Right cardiac atrium (tissue), 5 donors: ENCODE results near the gene PLN. TPM values are rescaled to one million over a fixed set of nuclear protein-coding genes. Genes with fewer than 3 reads are reported as not detected.

ENCODE experiments used
- ATAC-seq, 2 donors: fragments of 200-7000 bp; cut with Tn5 transposase; one replicate each; pipeline versions ENCODE4 v1.8.0 to v1.9.1; 2020; ENCODE audit warnings: moderate library complexity in 2 of 2, mild to moderate bottlenecking in 1 of 2
- DNase-seq, 3 donors: peaks; one replicate each; pipeline ENCODE4 v3.0.0-alpha.2; 2020
- H3K27ac ChIP-seq: one replicate; pipeline ENCODE4 v1.5.1; 2013; ENCODE audit warnings: mild to moderate bottlenecking, low read length, control low read depth, moderate library complexity
- H3K27me3 ChIP-seq: one replicate; pipeline ENCODE4 v1.6.1; 2013; ENCODE audit not compliant: control insufficient read depth, insufficient read depth
- H3K4me1 ChIP-seq: one replicate; pipeline ENCODE4 v1.6.1; 2013; ENCODE audit warnings: low read length; ENCODE audit not compliant: control insufficient read depth, insufficient read depth
- H3K4me3 ChIP-seq: one replicate; pipeline ENCODE4 v1.5.1; 2013; ENCODE audit warnings: low read length, control low read depth
- H3K9me3 ChIP-seq: one replicate; pipeline ENCODE4 v1.6.1; 2013; ENCODE audit warnings: low read length; ENCODE audit not compliant: control insufficient read depth
- WGBS: extraction: QIAGEN DNeasy Blood & Tissue Kit; methylation state at CpG from one replicate; pipeline ENCODE4 v1.1.7; 2013; 5-methylcytosine and 5-hydroxymethylcytosine counted together
- intact Hi-C, 4 donors: fragments of 100-400 bp; cut with DNase I; formaldehyde crosslinking; loops; one replicate each; pipeline versions ENCODE4 v1.11.0 to v1.14.0; 2022 to 2023
- long read RNA-seq, 4 donors: library from polyadenylated mRNA; unstranded; transcript quantifications; one replicate each; pipeline ENCODE4 v2.0.0, GENCODE V29; 2020 to 2021
- polyA plus RNA-seq: library from polyadenylated mRNA; stranded (reverse); fragments of 200-250 nt; gene quantifications from one replicate; pipeline ENCODE4 v1.2.3, GENCODE V29; 2013
- total RNA-seq, 4 donors: library from RNA; stranded (reverse); fragmentation: NEBNext Ultra II Directional; extraction: Animal tissue kit (Norgen Biotek cat#: 25700); gene quantifications; one replicate each; pipeline ENCODE4 v1.2.1, GENCODE V29; 2021
- donor health status: healthy with polysubstance abuse.
- donor health status: DM: no; HTN: yes; CAD: no.
- donor health status: DM: no; HTN: no; CAD: no.
- donor health status: DM: no; HTN: yes; CAD: no; lungs with severe emphysema.
- donor health status: DM: yes; HTN: yes; CAD: no.

Gene PLN
- total RNA-seq = 1,000 to 10,000 TPM in 3 of 4 donors, 100 to 1,000 TPM in 1; 654 to 1,907 (median 1,288) TPM
- 1,272 TPM for polyA plus RNA-seq
- long read RNA-seq, donor 1, transcript PLN-201 (2 exons, 2,001 nt) = major isoform, 1,504 of 1,583 reads
- long read RNA-seq, donor 1, partial matches to known transcripts = 0 of 1,583 reads
- long read RNA-seq, donor 1, other reads (novel, unspliced or antisense) = 79 of 1,583 reads
- long read RNA-seq, donor 2, transcript PLN-201 (2 exons, 2,001 nt) = major isoform, 694 of 725 reads
- long read RNA-seq, donor 2, partial matches to known transcripts = 17 of 725 reads
- long read RNA-seq, donor 2, other reads (novel, unspliced or antisense) = 14 of 725 reads
- long read RNA-seq, donor 3, transcript PLN-201 (2 exons, 2,001 nt) = major isoform, 2,494 of 2,595 reads
- long read RNA-seq, donor 3, partial matches to known transcripts = 73 of 2,595 reads
- long read RNA-seq, donor 3, other reads (novel, unspliced or antisense) = 28 of 2,595 reads
- long read RNA-seq, donor 4, transcript PLN-201 (2 exons, 2,001 nt) = major isoform, 1,088 of 1,132 reads
- long read RNA-seq, donor 4, partial matches to known transcripts = 1 of 1,132 reads
- long read RNA-seq, donor 4, other reads (novel, unspliced or antisense) = 43 of 1,132 reads

DNA sequence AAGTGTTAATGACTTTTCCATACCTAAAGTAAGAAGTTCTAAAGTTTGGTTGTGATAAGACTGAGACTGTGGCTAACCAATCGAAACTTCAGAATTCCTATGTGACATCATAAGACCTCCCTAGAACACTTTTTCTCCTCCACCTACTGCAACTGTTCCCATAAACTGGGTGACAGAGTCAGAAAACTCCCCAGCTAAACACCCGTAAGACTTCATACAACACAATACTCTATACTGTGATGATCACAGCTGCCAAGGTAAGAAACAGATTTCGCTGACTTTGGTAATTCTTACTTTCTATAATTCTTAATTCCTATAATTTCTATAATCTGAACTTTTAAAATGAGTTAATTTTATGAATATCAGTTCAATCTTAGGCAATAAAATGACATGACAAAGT is at the start of gene PLN:
PLN (plus strand) TSS at position 161 of the 400 bp plus-strand sequence. CDS start 10,626 bp downstream, outside the sequence.
- 70% methylated on average over 3 of the region's 3 CpGs for WGBS
- DNase-seq (no peak), ATAC-seq (peak; percentile 83 to 84)
- H3K4me3 ChIP-seq = peak within 1 kb of the TSS; percentile 83
- no peaks in the 10 kb centered on the region for H3K9me3 ChIP-seq
- no peak within 1 kb of the TSS for H3K27ac ChIP-seq
- no peaks in the 10 kb centered on the region for H3K4me1 ChIP-seq
- H3K27me3 ChIP-seq = no peaks in the 10 kb centered on the region
- intact Hi-C loops = loop anchor here in 1 of 4 donors (5.0 kb wide), 1 partner anchor 36 kb away; no protein-coding TSS in a partner anchor

GRCh38 chr6:118500130-118501015 is 47.7 kb upstream of the PLN start:
- WGBS = 97% methylated on average over 10 of the region's 10 CpGs
- ATAC-seq (no peak), DNase-seq (no peak)
- Histone ChIP-seq H3K4me1 (no peaks in the 10 kb centered on the region), H3K27me3 (no peaks in the 10 kb centered on the region), H3K27ac (no peak overlapping the region), H3K9me3 (no peaks in the 10 kb centered on the region), H3K4me3 (no peak overlapping the region)
- intact Hi-C loops = no loop called here

GRCh38 chr6:118501099-118501498 is 47.0 kb upstream of the PLN start:
- 94% methylated on average over 5 of the region's 5 CpGs for WGBS
- Histone ChIP-seq H3K4me1 (no peaks in the 10 kb centered on the region), H3K27ac (no peak overlapping the region), H3K27me3 (no peaks in the 10 kb centered on the region), H3K9me3 (no peaks in the 10 kb centered on the region), H3K4me3 (no peak overlapping the region)
- intact Hi-C loops = no loop called here
- ATAC-seq (no peak), DNase-seq (peak in 2 of 3 donors; percentile 13 to 54)

- ATAC-seq (no peak), DNase-seq (no peak)
- intact Hi-C loops = no loop called here
- Histone ChIP-seq H3K9me3 (no peaks in the 10 kb centered on the region), H3K27me3 (no peaks in the 10 kb centered on the region), H3K4me3 (no peak overlapping the region), H3K27ac (no peak overlapping the region), H3K4me1 (no peaks in the 10 kb centered on the region)
- WGBS = 78% methylated on average over 1 of the region's 1 CpG
Observed at GRCh38 chr6:118501765-118502164, 46.3 kb upstream of the PLN start.

DNA sequence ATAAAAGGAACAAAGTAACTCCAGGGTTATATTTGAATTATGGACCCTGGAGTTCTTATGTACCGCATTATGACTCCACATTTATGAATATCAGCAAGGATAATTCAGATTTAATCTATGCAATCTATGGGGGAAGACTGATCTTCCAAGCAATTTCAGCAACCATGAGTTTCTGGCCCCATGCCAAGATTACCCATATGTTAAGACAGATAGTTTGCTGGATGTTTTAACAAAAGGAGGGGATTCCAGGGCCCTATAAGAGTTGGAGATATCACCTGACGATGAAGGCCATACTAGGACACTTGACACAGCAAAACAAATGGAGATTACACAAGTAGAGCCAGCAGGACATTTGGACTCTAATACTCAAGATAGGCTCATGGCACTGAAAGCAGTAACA is 45.9 kb upstream of the PLN start:
- intact Hi-C loops = no loop called here
- DNase-seq = no peak
- 78% methylated on average over 2 of the region's 2 CpGs for WGBS
- Histone ChIP-seq H3K4me1 (no peaks in the 10 kb centered on the region), H3K9me3 (no peaks in the 10 kb centered on the region), H3K27me3 (no peaks in the 10 kb centered on the region), H3K4me3 (no peak overlapping the region), H3K27ac (no peak overlapping the region)
- no peak for ATAC-seq

DNA sequence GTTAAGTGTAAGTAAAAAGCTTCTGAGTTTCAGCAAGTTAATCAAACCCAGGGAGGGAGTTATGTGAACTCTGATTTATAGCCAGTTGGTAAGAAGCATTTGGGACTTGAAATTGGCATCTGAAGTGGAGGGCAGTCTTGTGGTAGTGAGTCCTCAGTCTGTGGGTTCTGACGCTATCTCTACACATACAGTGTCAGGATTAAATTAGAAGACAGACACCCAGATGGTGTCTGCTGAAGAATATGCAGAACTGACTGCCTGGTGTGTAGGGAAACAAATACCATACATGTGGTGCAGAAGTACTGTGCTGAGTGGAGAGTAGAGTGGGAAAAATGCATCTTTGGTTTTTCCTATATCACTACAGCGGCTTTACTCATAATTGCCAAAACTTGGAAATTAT is 43.5 kb upstream of the PLN start:
- Histone ChIP-seq H3K27me3 (no peaks in the 10 kb centered on the region), H3K4me1 (no peaks in the 10 kb centered on the region), H3K27ac (no peak overlapping the region), H3K9me3 (no peaks in the 10 kb centered on the region), H3K4me3 (no peak overlapping the region)
- intact Hi-C loops = loop anchor here in 3 of 4 donors (2.0 to 5.0 kb wide), 4 partner anchors 44 to 217 kb away; no protein-coding TSS in a partner anchor
- ATAC-seq = peak; percentile 77 to 88
- WGBS = 80% methylated on average over 2 of the region's 2 CpGs
- no peak for DNase-seq

DNA sequence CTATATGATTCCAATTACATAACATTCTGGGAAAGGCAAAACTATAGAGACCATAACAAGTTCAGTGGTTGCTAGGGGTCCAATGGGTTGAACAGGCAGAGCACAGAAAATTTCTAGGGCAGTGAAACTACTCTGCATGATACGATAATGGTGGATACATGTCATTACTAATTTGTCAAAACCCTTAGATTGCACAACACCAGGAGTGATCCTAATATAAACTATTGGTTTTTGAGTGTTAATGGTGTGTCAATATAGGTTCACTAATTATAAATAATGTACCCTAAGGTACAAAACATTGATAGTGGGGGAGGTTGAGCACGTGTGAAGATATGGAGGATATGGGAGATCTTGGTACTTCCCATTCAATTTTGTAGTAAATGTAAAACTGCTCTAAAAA is 42.4 kb upstream of the PLN start:
- H3K9me3 ChIP-seq = no peaks in the 10 kb centered on the region
- H3K4me3 ChIP-seq = no peak overlapping the region
- H3K27ac ChIP-seq = no peak overlapping the region
- no peak for ATAC-seq
- H3K4me1 ChIP-seq = no peaks in the 10 kb centered on the region
- no peak for DNase-seq
- intact Hi-C loops = loop anchor here in 3 of 4 donors (2.0 to 5.0 kb wide), 5 partner anchors 45 to 221 kb away; no protein-coding TSS in a partner anchor
- WGBS = 94% methylated on average over 2 of the region's 2 CpGs
- no peaks in the 10 kb centered on the region for H3K27me3 ChIP-seq

DNA sequence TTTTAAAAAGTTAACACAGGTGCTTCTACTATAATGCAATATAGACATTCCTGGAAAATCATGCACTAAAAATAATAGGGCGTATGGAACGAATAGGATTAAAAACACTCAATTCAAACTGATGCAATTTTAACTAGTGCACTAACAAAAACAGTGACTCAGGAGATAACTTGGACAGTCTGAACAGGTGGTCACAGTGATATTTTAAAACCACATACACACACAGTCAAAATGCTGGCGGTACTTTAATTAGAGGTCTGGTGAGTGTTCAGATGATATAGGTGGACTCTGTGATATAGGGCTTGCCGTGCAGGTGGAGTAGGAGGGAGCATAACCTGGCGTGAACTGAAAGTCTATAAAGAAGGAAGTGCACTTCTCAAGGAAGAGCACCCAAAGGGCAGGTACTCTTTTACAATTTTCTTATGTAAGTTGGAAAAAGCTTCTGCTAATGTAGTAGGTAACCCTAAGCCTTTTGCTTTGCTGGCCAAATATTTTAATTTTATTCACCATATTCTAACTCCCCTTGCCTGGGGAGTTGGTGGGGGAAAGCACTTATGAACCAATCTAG is 41.9 kb upstream of the PLN start:
- no peaks in the 10 kb centered on the region for H3K27me3 ChIP-seq
- DNase-seq (no peak), ATAC-seq (no peak)
- WGBS = 82% methylated on average over 5 of the region's 5 CpGs
- H3K4me3 ChIP-seq = no peak overlapping the region
- no peaks in the 10 kb centered on the region for H3K4me1 ChIP-seq
- intact Hi-C loops = loop anchor here in 3 of 4 donors (2.0 to 5.0 kb wide), 4 partner anchors 134 to 221 kb away; no protein-coding TSS in a partner anchor
- no peaks in the 10 kb centered on the region for H3K9me3 ChIP-seq
- no peak overlapping the region for H3K27ac ChIP-seq

- H3K4me1 ChIP-seq = no peaks in the 10 kb centered on the region
- H3K27me3 ChIP-seq = no peaks in the 10 kb centered on the region
- H3K27ac ChIP-seq = peak overlapping the region; percentile 30
- WGBS = 80% methylated on average over 1 of the region's 1 CpG
- no peak overlapping the region for H3K4me3 ChIP-seq
- no peak for ATAC-seq
- intact Hi-C loops = loop anchor here in 3 of 4 donors (2.0 to 5.0 kb wide), 4 partner anchors 135 to 223 kb away; no protein-coding TSS in a partner anchor
- no peak for DNase-seq
- H3K9me3 ChIP-seq = no peaks in the 10 kb centered on the region
Observed at GRCh38 chr6:118507636-118508035, 40.5 kb upstream of the PLN start.

- intact Hi-C loops = loop anchor here in 2 of 4 donors (5.0 kb wide), 3 partner anchors 137 to 222 kb away; no protein-coding TSS in a partner anchor
- no peaks in the 10 kb centered on the region for H3K27me3 ChIP-seq
- 42% methylated on average over 3 of the region's 3 CpGs for WGBS
- DNase-seq (peak in 2 of 3 donors; percentile 54 to 58), ATAC-seq (no peak)
- H3K4me3 ChIP-seq = no peak overlapping the region
- H3K27ac ChIP-seq = no peak overlapping the region
- H3K9me3 ChIP-seq = no peaks in the 10 kb centered on the region
- no peaks in the 10 kb centered on the region for H3K4me1 ChIP-seq
Observed at GRCh38 chr6:118509009-118509617, 39.0 kb upstream of the PLN start.
